Mucosa of descending colon (tissue), 3 donors: ENCODE data around the gene PLIN4. TPM values are rescaled to one million over a fixed set of nuclear protein-coding genes. Genes with fewer than 3 reads are reported as not detected.
"Not testable (repeated sequence)": the region's sequence is repeated elsewhere in the genome, so short reads cannot be mapped to it uniquely, and the experiment has no call there.

ENCODE experiments used
- ATAC-seq: fragments of 200-7000 bp; cut with Tn5 transposase; one replicate; pipeline ENCODE4 v1.9.1; 2020; ENCODE audit warnings: mild to moderate bottlenecking, moderate library complexity
- DNase-seq, 3 donors: peaks; one replicate each; pipeline ENCODE4 v3.0.0-alpha.2; 2020
- H3K36me3 ChIP-seq: fragments of 200-600 bp; one replicate; pipeline ENCODE4 v1.8.0; 2021; ENCODE audit warnings: low read depth, mild to moderate bottlenecking
- H3K4me1 ChIP-seq: fragments of 200-600 bp; one replicate; pipeline ENCODE4 v1.8.0; 2021; ENCODE audit warnings: low read depth, mild to moderate bottlenecking
- H3K4me3 ChIP-seq: fragments of 200-600 bp; one replicate; pipeline ENCODE4 v1.8.0; 2021; ENCODE audit warnings: mild to moderate bottlenecking
- H3K9me3 ChIP-seq: fragments of 200-600 bp; one replicate; pipeline ENCODE4 v1.8.0; 2021; ENCODE audit warnings: mild to moderate bottlenecking
- intact Hi-C, 2 donors: fragments of 100-400 bp; cut with DNase I in 1 of 2; cut with micrococcal nuclease in 1 of 2; formaldehyde crosslinking; loops; one replicate each; pipeline versions ENCODE4 v1.11.0 to v1.11.1; 2022; cut with DNase I, micrococcal nuclease
- total RNA-seq, 3 donors: library from RNA; stranded (reverse); fragmentation: NEBNext Ultra II Directional in 2 of 3; extraction: Animal tissue kit (Norgen Biotek cat#: 25700) in 2 of 3; gene quantifications; one replicate each; pipeline versions ENCODE4 v1.2.1 to v1.2.4, GENCODE V29; 2021 to 2023
- TF ChIP-seq, protein P1 (sequence below): fragments of 200-600 bp; IDR thresholded peaks from one replicate; pipeline ENCODE4 v1.8.0; 2022; ENCODE audit warnings: antibody characterized with exemption, mild to moderate bottlenecking
- donor health status: DM: no; HTN: no; CAD: no; lungs with moderate emphysema.
- donor health status: DM: no; HTN: no; CAD: no.
- donor health status: DM: no; HTN: yes; CAD: no.

Gene PLIN4
- total RNA-seq, 3 donors from 2014 or later: 2.8 to 90.0 (median 3.4) TPM

DNA sequence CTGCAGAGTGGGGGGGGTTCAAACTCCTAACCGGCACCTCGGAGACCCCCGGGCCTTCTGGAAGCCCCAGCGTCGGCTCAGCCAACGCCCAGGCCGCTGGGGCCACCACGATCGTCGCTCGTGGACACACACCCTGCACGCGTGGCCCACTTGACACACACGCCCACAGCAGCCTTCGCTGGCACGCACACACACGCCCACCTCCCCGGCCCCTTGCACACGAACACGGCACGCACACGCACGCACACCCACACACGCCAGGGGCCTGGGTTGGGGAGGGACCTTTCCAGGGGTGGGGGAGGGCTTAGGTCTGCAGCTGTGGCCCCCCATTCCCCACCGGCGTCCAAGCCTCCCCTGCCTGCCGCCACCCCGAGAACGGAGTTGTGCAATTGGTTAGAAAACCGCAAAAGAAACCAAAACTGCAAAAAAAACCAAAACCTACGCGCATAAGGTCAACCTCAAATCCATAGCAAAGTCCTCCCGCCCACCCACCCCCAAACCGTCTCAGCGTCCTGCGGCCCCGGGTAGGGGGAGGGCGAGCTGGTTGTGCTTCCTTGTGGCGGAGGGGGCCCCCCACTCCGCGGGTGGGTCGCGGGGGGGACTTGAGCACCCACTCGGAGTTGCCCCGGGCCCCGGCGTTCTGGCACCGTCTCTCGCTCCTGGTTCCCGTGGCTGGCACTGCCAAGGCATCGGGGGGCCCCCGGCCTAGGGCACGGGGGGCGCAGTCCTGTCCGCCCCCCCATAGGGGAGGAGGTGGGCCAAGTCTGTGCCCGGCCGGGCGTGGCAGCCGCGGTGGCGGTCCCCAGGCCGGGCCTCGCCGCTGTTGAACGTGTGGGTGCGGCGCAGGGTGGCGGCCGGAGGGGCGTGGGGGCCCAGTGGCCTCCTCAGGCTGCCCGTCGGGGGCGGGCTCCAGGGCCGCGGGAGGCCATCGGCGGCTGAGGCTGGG is 24.9 kb upstream of the PLIN4 start:
- Histone ChIP-seq H3K4me1 (no peaks in the 10 kb centered on the region), H3K4me3 (no peak overlapping the region), H3K36me3 (no peaks in the 10 kb centered on the region), H3K9me3 (no peaks in the 10 kb centered on the region)
- intact Hi-C loops: no loop called here
- DNase-seq: no peak
- TF ChIP-seq, protein P1, sequence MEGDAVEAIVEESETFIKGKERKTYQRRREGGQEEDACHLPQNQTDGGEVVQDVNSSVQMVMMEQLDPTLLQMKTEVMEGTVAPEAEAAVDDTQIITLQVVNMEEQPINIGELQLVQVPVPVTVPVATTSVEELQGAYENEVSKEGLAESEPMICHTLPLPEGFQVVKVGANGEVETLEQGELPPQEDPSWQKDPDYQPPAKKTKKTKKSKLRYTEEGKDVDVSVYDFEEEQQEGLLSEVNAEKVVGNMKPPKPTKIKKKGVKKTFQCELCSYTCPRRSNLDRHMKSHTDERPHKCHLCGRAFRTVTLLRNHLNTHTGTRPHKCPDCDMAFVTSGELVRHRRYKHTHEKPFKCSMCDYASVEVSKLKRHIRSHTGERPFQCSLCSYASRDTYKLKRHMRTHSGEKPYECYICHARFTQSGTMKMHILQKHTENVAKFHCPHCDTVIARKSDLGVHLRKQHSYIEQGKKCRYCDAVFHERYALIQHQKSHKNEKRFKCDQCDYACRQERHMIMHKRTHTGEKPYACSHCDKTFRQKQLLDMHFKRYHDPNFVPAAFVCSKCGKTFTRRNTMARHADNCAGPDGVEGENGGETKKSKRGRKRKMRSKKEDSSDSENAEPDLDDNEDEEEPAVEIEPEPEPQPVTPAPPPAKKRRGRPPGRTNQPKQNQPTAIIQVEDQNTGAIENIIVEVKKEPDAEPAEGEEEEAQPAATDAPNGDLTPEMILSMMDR: no peak
- ATAC-seq: no peak

DNA sequence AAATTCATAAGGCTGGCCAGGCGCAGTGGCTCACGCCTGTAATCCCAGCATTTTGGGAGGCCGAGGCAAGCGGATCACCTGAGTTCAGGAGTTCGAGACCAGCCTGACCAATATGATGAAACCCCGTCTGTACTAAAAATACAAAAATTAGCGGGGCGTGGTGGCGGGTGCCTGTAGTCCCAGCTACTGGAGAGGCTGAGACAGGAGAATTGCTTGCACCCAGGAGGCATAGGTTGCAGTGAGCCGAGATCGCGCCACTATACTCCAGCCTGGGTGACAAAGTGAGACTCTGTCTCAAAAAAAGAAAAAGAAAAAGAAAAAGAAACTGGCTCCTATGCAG is 23.5 kb upstream of the PLIN4 start:
- H3K9me3 ChIP-seq, DNase-seq, H3K36me3 ChIP-seq, ATAC-seq, intact Hi-C loops, H3K4me1 ChIP-seq, H3K4me3 ChIP-seq: not testable (repeated sequence)

DNA sequence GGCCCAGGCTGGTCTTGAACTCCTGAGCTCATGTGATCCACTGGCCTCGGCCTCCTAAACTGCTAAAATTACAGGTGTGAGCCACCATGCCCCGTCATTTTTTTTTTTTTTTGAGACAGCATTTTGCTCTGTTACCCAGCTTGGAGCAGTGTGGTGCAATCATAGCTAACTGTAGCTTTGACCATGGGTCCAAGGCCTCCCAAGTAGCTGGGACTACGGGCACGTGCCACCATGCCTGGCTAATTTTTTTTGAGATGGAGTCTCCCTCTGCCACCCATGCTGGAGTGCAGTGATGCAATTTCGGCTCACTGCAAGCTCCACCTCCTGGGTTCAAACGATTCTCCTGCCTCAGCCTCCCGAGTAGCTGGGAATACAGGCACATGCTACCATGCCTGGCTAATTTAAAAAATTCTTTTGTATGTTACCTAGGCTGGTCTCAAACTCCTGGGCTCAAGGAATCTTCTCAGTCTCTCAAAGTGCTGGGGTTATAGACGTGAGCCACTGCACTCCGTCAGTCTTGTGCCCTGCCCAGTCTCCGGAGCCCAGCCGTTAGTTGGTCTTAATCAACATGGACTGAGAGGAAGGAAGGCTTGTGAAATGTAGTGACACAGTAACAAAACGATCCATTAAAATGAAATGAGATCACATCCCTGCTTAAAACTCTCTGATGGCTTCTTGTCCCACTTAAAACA is 23.0 kb upstream of the PLIN4 start:
- H3K36me3 ChIP-seq: no peaks in the 10 kb centered on the region
- TF ChIP-seq, protein P1: no peak
- no peaks in the 10 kb centered on the region for H3K9me3 ChIP-seq
- H3K4me3 ChIP-seq: no peak overlapping the region
- intact Hi-C loops: no loop called here
- peaks cover under 1% of the 10 kb centered on the region for H3K4me1 ChIP-seq
- DNase-seq (no peak), ATAC-seq (no peak)

DNA sequence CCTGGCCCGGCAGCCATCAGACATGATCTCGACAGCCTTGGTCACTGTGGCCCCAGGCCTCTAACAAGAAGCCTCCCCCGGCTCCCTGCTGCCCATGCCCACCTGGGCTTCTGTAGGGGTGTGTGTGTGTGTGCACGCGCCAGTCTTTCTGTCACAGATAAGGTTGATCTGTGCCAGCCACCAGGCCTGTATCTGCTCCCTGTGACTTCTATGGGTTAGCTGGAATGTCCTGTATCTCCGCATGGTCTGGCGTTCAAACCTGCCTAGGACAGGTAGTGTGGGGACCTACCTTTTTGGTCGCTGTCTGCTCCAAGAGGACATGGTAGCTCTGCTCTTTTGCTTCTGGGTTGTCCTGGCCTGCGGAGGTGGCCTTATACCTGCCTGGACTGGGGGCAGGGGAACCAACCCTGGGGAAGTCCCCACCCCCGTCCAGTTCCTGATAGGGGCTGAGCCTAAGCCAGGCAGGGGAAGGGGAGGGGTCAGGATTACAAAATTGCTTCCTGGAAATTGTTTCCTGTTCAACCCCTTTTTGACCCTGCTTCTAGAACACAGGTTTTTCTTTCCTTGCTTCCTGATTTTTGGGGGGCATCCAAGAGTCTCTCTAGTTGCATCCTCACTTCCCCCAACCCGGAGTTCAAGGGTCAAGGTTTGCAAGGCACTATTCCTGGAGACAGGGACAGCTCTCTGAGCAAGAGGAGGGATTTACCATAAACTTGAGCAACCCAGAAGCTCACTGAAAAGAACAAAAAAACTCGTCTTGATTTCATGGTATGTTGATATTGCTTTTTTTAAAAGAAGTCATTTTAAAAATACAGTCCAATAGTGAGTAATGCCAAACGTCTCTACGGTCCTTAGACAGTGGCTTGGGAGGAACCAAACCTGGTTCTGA is 21.7 kb upstream of the PLIN4 start, which contains the start of gene LRG1:
LRG1 (minus strand) TSS at position 344 of the 889 bp plus-strand sequence; CDS start at position 321, 23 bp downstream.
- Histone ChIP-seq H3K4me3 (no peak within 1 kb of the TSS), H3K9me3 (no peaks in the 10 kb centered on the region), H3K4me1 (peaks cover 13% of the 10 kb centered on the region), H3K36me3 (no peaks in the 10 kb centered on the region)
- DNase-seq (peak; percentile 85 to 89 (median 88)), ATAC-seq (peak; percentile 95)
- intact Hi-C loops: no loop called here
- TF ChIP-seq, protein P1: no peak

DNA sequence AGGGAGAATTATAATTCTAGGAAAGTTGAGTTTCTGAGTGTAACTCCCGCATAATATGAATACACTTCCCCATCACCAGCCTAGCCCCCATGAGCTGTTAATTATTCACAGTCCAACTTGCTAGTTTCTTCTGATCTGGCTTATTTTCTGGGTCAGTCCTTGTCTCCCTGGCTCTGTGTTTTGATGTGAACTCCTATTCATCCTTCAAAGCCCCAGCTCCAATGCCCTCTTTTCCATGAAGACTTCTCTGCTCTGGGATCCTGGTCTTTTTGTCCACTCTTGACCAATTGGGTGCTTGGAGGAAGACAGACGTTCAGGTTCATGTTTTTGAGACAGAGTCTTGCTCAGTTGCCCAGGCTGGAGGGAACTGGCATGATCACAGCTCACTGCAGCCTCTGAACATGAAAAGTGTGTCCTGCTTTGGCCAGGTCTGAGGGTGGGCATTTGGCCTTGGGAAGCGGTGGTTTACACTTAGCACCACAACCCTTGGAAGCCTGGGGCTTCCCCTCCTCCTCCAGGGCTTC is 20.9 kb upstream of the PLIN4 start:
- no peaks in the 10 kb centered on the region for H3K9me3 ChIP-seq
- H3K36me3 ChIP-seq: no peaks in the 10 kb centered on the region
- DNase-seq: no peak
- intact Hi-C loops: no loop called here
- TF ChIP-seq, protein P1: no peak
- no peak overlapping the region for H3K4me3 ChIP-seq
- peaks cover 13% of the 10 kb centered on the region for H3K4me1 ChIP-seq
- no peak for ATAC-seq
